GM21723 (cell line): ENCODE data around the gene VIPR1.
"Not testable (repeated sequence)": the region's sequence is repeated elsewhere in the genome, so short reads cannot be mapped to it uniquely, and the experiment has no call there.

Source experiments
- ATAC-seq: cut with Tn5 transposase; IDR thresholded peaks from one replicate; pipeline ENCODE4 v1.9.1; 2021; ENCODE audit warnings: mild to moderate bottlenecking, moderate library complexity; ENCODE audit not compliant: unreplicated experiment

Gene VIPR1

GRCh38 chr3:42569593-42570142 is 67.2 kb downstream of the VIPR1 start:
- ATAC-seq: no peak

- ATAC-seq: peak; percentile 61
Measured at GRCh38 chr3:42572278-42572677, 69.8 kb downstream of the VIPR1 start.

- no peak for ATAC-seq
Measured at GRCh38 chr3:42575137-42575741, 72.8 kb downstream of the VIPR1 start.

- ATAC-seq: no peak
Measured at GRCh38 chr3:42578054-42578453, 75.6 kb downstream of the VIPR1 start.

GRCh38 chr3:42579346-42579745 is 76.9 kb downstream of the VIPR1 start:
- ATAC-seq: not testable (repeated sequence)

- no peak for ATAC-seq
Measured at GRCh38 chr3:42581400-42581708, 78.9 kb downstream of the VIPR1 start.

GRCh38 chr3:42581709-42582473 is 79.4 kb downstream of the VIPR1 start, which contains the start of gene SEC22C:
TSS of gene SEC22C (minus strand) at chr3:42581967. CDS start at chr3:42569046, 12,921 bp downstream.
- ATAC-seq: peak; percentile 91

- no peak for ATAC-seq
Measured at GRCh38 chr3:42582474-42583070, 80.1 kb downstream of the VIPR1 start.
